GM23248 (cell line): Measurements from ENCODE around the gene WNT2B.

Source experiments
- EZH2 ChIP-seq: fragments of 200-600 bp; sonication (generic); IDR thresholded peaks from 2 replicates; pipeline ENCODE4 v1.6.1; 2018; ENCODE audit warnings: antibody characterized with exemption, mild to moderate bottlenecking; ENCODE audit not compliant: insufficient read depth, poor library complexity, severe bottlenecking
- EZH2phosphoT487 ChIP-seq: fragments of 200-600 bp; sonication (generic); IDR thresholded peaks from 2 replicates; pipeline ENCODE4 v1.6.1; 2018; ENCODE audit warnings: antibody characterized with exemption, moderate library complexity, mild to moderate bottlenecking, low read depth; ENCODE audit not compliant: insufficient read depth

DNA sequence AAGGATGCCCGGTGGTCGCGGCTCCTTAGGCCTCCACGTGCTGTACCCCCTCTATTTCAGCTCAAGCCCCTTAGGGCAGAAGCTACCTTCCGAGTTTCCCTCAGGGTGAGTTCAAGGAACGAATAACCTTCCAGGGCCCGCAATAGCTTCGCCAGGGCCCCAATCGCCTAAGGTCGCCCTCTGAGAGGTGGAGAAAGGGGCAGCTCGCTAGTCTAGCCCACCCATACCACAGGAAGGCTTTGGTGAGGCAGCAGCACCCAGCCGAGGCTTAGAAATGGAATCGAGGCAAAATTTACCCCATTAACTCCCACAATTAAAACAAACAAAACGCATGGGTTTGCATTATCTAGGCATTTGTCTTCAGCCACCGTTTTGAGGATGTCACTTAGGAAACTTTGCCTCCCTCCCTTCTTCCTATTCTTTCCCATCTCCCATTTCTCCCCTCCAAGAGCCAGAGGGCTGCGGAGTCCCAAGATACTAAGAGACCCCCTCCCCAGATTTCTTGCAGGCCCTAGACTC, 954 bp downstream of the WNT2B start:
- no peak for TF ChIP-seq EZH2
- no peak for TF ChIP-seq EZH2phosphoT487
